HEK293 (cell line): ENCODE data around the gene ADGRD2.

Source experiments
- CTCF ChIA-PET: fragments of 350-600 bp; formaldehyde crosslinking; extraction: SDS; loops from one replicate; lab custom pipeline; 2021; ENCODE audit warnings: antibody characterized with exemption; lab: Yijun Ruan, JAX
- POLR2A ChIA-PET: fragments of 300-600 bp; formaldehyde crosslinking; extraction: SDS; loops from one replicate; lab custom pipeline; 2020; ENCODE audit warnings: antibody characterized with exemption, inconsistent platforms; lab: Yijun Ruan, JAX
- H3K27ac ChIP-seq: fragments of 200-500 bp; sonication (Bioruptor generic); 2 replicates; pipeline ENCODE4 v1.5.1; 2014; ENCODE audit warnings: low read depth, low read length, control low read depth, inconsistent platforms; ENCODE audit errors: extremely low read depth
- H3K36me3 ChIP-seq, 2 experiments: fragments of 200-500 bp in 1 of 2; sonication (Bioruptor generic) in 1 of 2; 1 replicate in 1 of 2; 2 replicates in 1 of 2; pipeline ENCODE4 v1.5.1; 2014 to 2017; ENCODE audit warnings: inconsistent platforms in 2 of 2, low read length in 2 of 2; ENCODE audit not compliant: control insufficient read depth in 2 of 2, insufficient read depth in 1 of 2
- H3K4me1 ChIP-seq: fragments of 200-500 bp; sonication (Bioruptor generic); 2 replicates; pipeline ENCODE4 v1.5.1; 2014; ENCODE audit warnings: mild to moderate bottlenecking, low read length, inconsistent platforms; ENCODE audit not compliant: control insufficient read depth, insufficient read depth
- H3K4me3 ChIP-seq: 2 replicates; pipeline ENCODE4 v1.5.1; 2011; ENCODE audit warnings: low read depth, mild to moderate bottlenecking, control low read depth, low read length, moderate library complexity
- H3K9me3 ChIP-seq: fragments of 200-500 bp; sonication (Bioruptor generic); 2 replicates; pipeline ENCODE4 v1.5.1; 2014; ENCODE audit warnings: low read depth, low read length, inconsistent platforms; ENCODE audit not compliant: control insufficient read depth, insufficient read depth
- EGR2 ChIP-seq: fragments of 450-650 bp; formaldehyde crosslinking; IDR thresholded peaks from 2 replicates; pipeline ENCODE4 v1.5.1; 2016; ENCODE audit warnings: low read depth, missing biosample characterization, missing genetic modification characterization
- ELK4 ChIP-seq: IDR thresholded peaks from 2 replicates; pipeline ENCODE4 v1.6.1; 2011; ENCODE audit warnings: mild to moderate bottlenecking, low read depth, low read length, borderline replicate concordance
- KLF16 ChIP-seq: fragments of 450-650 bp; formaldehyde crosslinking; IDR thresholded peaks from 2 replicates; pipeline ENCODE4 v1.5.1; 2017; ENCODE audit warnings: missing biosample characterization, missing genetic modification characterization
- PRDM10 ChIP-seq: fragments of 450-650 bp; formaldehyde crosslinking; IDR thresholded peaks from 2 replicates; pipeline ENCODE4 v1.5.1; 2016; ENCODE audit warnings: missing biosample characterization, missing genetic modification characterization
- ZBTB21 ChIP-seq: fragments of 450-650 bp; formaldehyde crosslinking; IDR thresholded peaks from 2 replicates; pipeline ENCODE4 v1.5.1; 2017; ENCODE audit warnings: missing biosample characterization, missing genetic modification characterization
- ZBTB6 ChIP-seq: fragments of 450-650 bp; formaldehyde crosslinking; IDR thresholded peaks from 2 replicates; pipeline ENCODE4 v1.5.1; 2017; ENCODE audit warnings: missing biosample characterization, missing genetic modification characterization
- ZEB2 ChIP-seq: fragments of 450-650 bp; formaldehyde crosslinking; IDR thresholded peaks from 2 replicates; pipeline ENCODE4 v1.5.1; 2016; ENCODE audit warnings: missing biosample characterization, missing genetic modification characterization
- ZFHX2 ChIP-seq: fragments of 450-650 bp; formaldehyde crosslinking; conservative IDR thresholded peaks from 2 replicates; pipeline ENCODE4 v1.5.1; 2016; ENCODE audit warnings: missing biosample characterization, missing genetic modification characterization
- ZNF146 ChIP-seq: fragments of 450-650 bp; formaldehyde crosslinking; IDR thresholded peaks from 2 replicates; pipeline ENCODE4 v1.5.1; 2016; ENCODE audit warnings: missing biosample characterization, missing genetic modification characterization
- ZNF157 ChIP-seq: fragments of 450-650 bp; formaldehyde crosslinking; IDR thresholded peaks from 2 replicates; pipeline ENCODE4 v1.5.1; 2016; ENCODE audit warnings: missing biosample characterization, missing genetic modification characterization
- ZNF24 ChIP-seq: fragments of 450-650 bp; formaldehyde crosslinking; IDR thresholded peaks from 2 replicates; pipeline ENCODE4 v1.5.1; 2016; ENCODE audit warnings: missing biosample characterization, missing genetic modification characterization
- ZNF449 ChIP-seq: fragments of 450-650 bp; formaldehyde crosslinking; IDR thresholded peaks from 2 replicates; pipeline ENCODE4 v1.5.1; 2017; ENCODE audit warnings: missing biosample characterization, mild to moderate bottlenecking, missing genetic modification characterization, moderate library complexity
- ZNF514 ChIP-seq: fragments of 450-650 bp; formaldehyde crosslinking; IDR thresholded peaks from 2 replicates; pipeline ENCODE4 v1.5.1; 2016; ENCODE audit warnings: missing biosample characterization, missing genetic modification characterization
- ZSCAN16 ChIP-seq: fragments of 450-650 bp; formaldehyde crosslinking; IDR thresholded peaks from 2 replicates; pipeline ENCODE4 v1.5.1; 2016; ENCODE audit warnings: missing biosample characterization, missing genetic modification characterization
- ZSCAN23 ChIP-seq: fragments of 450-650 bp; formaldehyde crosslinking; IDR thresholded peaks from 2 replicates; pipeline ENCODE4 v1.5.1; 2016; ENCODE audit warnings: missing biosample characterization, missing genetic modification characterization

The ADGRD2 gene

GRCh38 chr9:124498040-124498439 is 47.8 kb downstream of the ADGRD2 start:
- ChIA-PET CTCF (interaction anchor here (0.7 to 1.2 kb wide), 4 partner anchors 39 to 277 kb away, joined by 3 to 8 read pairs (median 4); no protein-coding TSS in a partner anchor), POLR2A (no interaction called here)

GRCh38 chr9:124498499-124499146 is 48.4 kb downstream of the ADGRD2 start:
- Histone ChIP-seq H3K9me3 (no peaks in the 10 kb centered on the region), H3K4me1 (no peaks in the 10 kb centered on the region), H3K4me3 (no peak overlapping the region), H3K36me3 (no peaks in the 10 kb centered on the region)
- POLR2A ChIA-PET = interaction anchor here (0.7 kb wide), 1 partner anchor 10 kb away, joined by 4 read pairs; no protein-coding TSS in a partner anchor
- CTCF ChIA-PET = interaction anchor here (0.7 to 1.2 kb wide), 3 partner anchors 38 to 253 kb away, joined by 3 to 8 read pairs (median 4); no protein-coding TSS in a partner anchor
- no peak for TF ChIP-seq ZNF146 (tag by site-specific recombination)
- TF ChIP-seq PRDM10 (tag by site-specific recombination) = peak; percentile 88
- TF ChIP-seq, all 188 proteins: peak for 1
- no peak overlapping the region for H3K27ac ChIP-seq

More at GRCh38 chr9:124498040-124498439, 47.8 kb downstream of the ADGRD2 start:
- Histone ChIP-seq H3K4me1 (no peaks in the 10 kb centered on the region), H3K4me3 (no peak overlapping the region), H3K36me3 (no peaks in the 10 kb centered on the region), H3K9me3 (no peaks in the 10 kb centered on the region), H3K27ac (no peak overlapping the region)
- no peak for TF ChIP-seq ZEB2 (tag by site-specific recombination)
- no peak for TF ChIP-seq KLF16 (tag by site-specific recombination)
- no peak for TF ChIP-seq ZNF449 (tag by site-specific recombination)
- no peak for TF ChIP-seq ZNF24 (tag by site-specific recombination)
- no peak for TF ChIP-seq ELK4
- TF ChIP-seq ZBTB6 = no peak
- TF ChIP-seq ZNF514 (tag by site-specific recombination) = no peak
- no peak for TF ChIP-seq ZSCAN23
- no peak for TF ChIP-seq ZNF157 (tag by site-specific recombination)
- TF ChIP-seq ZBTB21 (tag by site-specific recombination) = no peak

- Histone ChIP-seq H3K4me1 (no peaks in the 10 kb centered on the region), H3K4me3 (no peak overlapping the region), H3K36me3 (no peaks in the 10 kb centered on the region), H3K27ac (no peak overlapping the region), H3K9me3 (no peaks in the 10 kb centered on the region)
- TF ChIP-seq ZFHX2 (tag by site-specific recombination) (peak; percentile 78), ZSCAN16 (tag by site-specific recombination) (no peak), EGR2 (tag by site-specific recombination) (peak; percentile 69)
- ChIA-PET CTCF (interaction anchor here (1.0 kb wide), 1 partner anchor 24 kb away, joined by 4 read pairs; no protein-coding TSS in a partner anchor), POLR2A (interaction anchor here (0.5 to 0.7 kb wide), 2 partner anchors 10 to 647 kb away, joined by 3 to 4 read pairs; no protein-coding TSS in a partner anchor)
Measured at GRCh38 chr9:124499216-124499615, 49.0 kb downstream of the ADGRD2 start.
